Activated naive CD8-positive, alpha-beta T cell treated with anti-CD3 and anti-CD28 coated beads, Interleukin-2, amount 50 U/mL, for 24 hours (primary cell): ENCODE results near the gene ASNS.
A peak's percentile ranks its signal among the peaks of the same experiment; 100 is the strongest.
"Not testable (repeated sequence)": the region's sequence is repeated elsewhere in the genome, so short reads cannot be mapped to it uniquely, and the experiment has no call there.

Experiments
- ATAC-seq: fragments of 150-1000 bp; cut with Tn5 transposase; one replicate; pipeline ENCODE4 v1.10.0; 2021
- DNase-seq: peaks from one replicate; pipeline ENCODE4 v3.0.0; 2021
- H3K27ac Mint-ChIP-seq: one replicate; pipeline ENCODE4 v1.8.0; 2021; ENCODE audit warnings: mild to moderate bottlenecking, mixed read lengths
- H3K27me3 Mint-ChIP-seq: one replicate; pipeline ENCODE4 v1.8.0; 2021; ENCODE audit warnings: mixed read lengths
- H3K36me3 Mint-ChIP-seq: one replicate; pipeline ENCODE4 v1.8.0; 2021; ENCODE audit warnings: low read depth, mixed read lengths
- H3K4me1 Mint-ChIP-seq: one replicate; pipeline ENCODE4 v1.8.0; 2021; ENCODE audit warnings: mixed read lengths
- H3K4me3 Mint-ChIP-seq: one replicate; pipeline ENCODE4 v1.8.0; 2021; ENCODE audit warnings: mild to moderate bottlenecking, moderate library complexity, mixed read lengths
- H3K9me3 Mint-ChIP-seq: one replicate; pipeline ENCODE4 v1.8.0; 2021; ENCODE audit warnings: mixed read lengths

Gene ASNS

GRCh38 chr7:97857544-97857943 is 14.7 kb downstream of the ASNS start:
- H3K9me3 Mint-ChIP-seq: no peaks in the 10 kb centered on the region
- DNase-seq (no peak), ATAC-seq (no peak)
- H3K4me3 Mint-ChIP-seq: no peak overlapping the region
- no peak overlapping the region for H3K27ac Mint-ChIP-seq
- no peaks in the 10 kb centered on the region for H3K27me3 Mint-ChIP-seq
- no peaks in the 10 kb centered on the region for H3K4me1 Mint-ChIP-seq
- peaks cover 72% of the 10 kb centered on the region for H3K36me3 Mint-ChIP-seq

DNA sequence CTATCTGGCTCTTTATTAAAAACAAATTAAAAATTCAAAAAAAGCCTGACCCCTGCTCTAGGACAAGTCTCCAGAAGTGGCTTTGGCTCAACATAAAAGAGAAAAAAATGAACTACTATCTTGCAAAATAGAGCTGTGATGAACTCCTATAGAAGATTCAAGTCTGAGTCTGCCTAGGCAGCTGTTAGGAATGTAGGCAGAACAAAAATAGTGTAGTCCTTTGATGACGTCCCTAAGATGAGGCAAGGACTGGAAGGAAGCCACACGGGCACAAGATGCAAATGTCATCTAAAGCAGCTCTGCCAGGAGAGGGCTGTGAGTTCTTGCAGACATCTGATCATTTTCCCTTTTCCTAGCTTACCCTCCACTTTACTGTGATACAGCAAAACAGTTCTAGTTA is 20.5 kb downstream of the ASNS start:
- Mint-ChIP-seq H3K27me3 (no peaks in the 10 kb centered on the region), H3K27ac (no peak overlapping the region), H3K36me3 (peaks cover 46% of the 10 kb centered on the region), H3K4me3 (no peak overlapping the region), H3K9me3 (no peaks in the 10 kb centered on the region), H3K4me1 (no peaks in the 10 kb centered on the region)
- DNase-seq (no peak), ATAC-seq (no peak)

GRCh38 chr7:97850262-97851031 is 21.8 kb downstream of the ASNS start:
- not testable (repeated sequence) for H3K4me3 Mint-ChIP-seq, DNase-seq, H3K27me3 Mint-ChIP-seq, H3K4me1 Mint-ChIP-seq, ATAC-seq, H3K27ac Mint-ChIP-seq, H3K9me3 Mint-ChIP-seq
- peaks cover 38% of the 10 kb centered on the region for H3K36me3 Mint-ChIP-seq

- DNase-seq: no peak
- Mint-ChIP-seq H3K36me3 (peaks cover 22% of the 10 kb centered on the region), H3K4me3 (no peak overlapping the region), H3K27ac (no peak overlapping the region), H3K9me3 (no peaks in the 10 kb centered on the region), H3K4me1 (no peaks in the 10 kb centered on the region), H3K27me3 (peaks cover 2% of the 10 kb centered on the region)
- ATAC-seq: no peak
Measured at GRCh38 chr7:97847791-97848190, 24.4 kb downstream of the ASNS start.

- no peaks in the 10 kb centered on the region for H3K9me3 Mint-ChIP-seq
- no peak overlapping the region for H3K4me3 Mint-ChIP-seq
- no peak overlapping the region for H3K27ac Mint-ChIP-seq
- no peaks in the 10 kb centered on the region for H3K4me1 Mint-ChIP-seq
- H3K36me3 Mint-ChIP-seq: peaks cover 14% of the 10 kb centered on the region
- H3K27me3 Mint-ChIP-seq: peaks cover 2% of the 10 kb centered on the region
- ATAC-seq: no peak
- no peak for DNase-seq
Measured at GRCh38 chr7:97846945-97847344, 25.3 kb downstream of the ASNS start.

DNA sequence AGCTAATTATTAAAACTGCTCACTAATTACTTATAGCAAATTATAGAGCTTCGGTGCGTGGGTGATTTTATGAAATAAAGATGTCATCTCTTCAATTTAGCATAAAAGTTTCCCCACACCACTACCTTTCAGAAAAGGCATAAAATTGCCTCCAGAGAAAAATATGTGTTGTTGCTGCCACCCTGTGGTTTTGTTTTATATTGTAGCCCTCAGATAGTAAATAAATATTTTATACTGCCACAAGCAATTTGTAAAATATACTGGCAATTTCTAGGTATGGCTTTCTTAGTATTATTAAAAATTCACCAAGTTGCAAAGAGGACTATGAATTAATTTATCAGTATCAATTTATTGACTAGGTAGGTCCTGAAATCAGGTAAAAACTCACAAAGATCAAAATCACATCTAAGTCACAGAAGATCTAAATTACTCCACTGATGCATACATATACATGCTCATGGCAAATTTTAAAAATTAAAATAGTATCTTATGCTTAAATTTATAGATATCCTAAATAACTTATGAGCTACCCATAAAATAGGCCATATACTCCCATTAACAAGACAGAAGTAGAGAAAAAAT is 26.5 kb downstream of the ASNS start:
- Mint-ChIP-seq H3K9me3 (no peaks in the 10 kb centered on the region), H3K4me1 (no peaks in the 10 kb centered on the region), H3K36me3 (peaks cover 4% of the 10 kb centered on the region), H3K27ac (no peak overlapping the region), H3K27me3 (peaks cover 3% of the 10 kb centered on the region), H3K4me3 (no peak overlapping the region)
- ATAC-seq: no peak
- no peak for DNase-seq

GRCh38 chr7:97844036-97844435 is 28.2 kb downstream of the ASNS start:
- no peaks in the 10 kb centered on the region for H3K9me3 Mint-ChIP-seq
- no peak overlapping the region for H3K27ac Mint-ChIP-seq
- no peaks in the 10 kb centered on the region for H3K36me3 Mint-ChIP-seq
- ATAC-seq: no peak
- H3K4me1 Mint-ChIP-seq: no peaks in the 10 kb centered on the region
- H3K4me3 Mint-ChIP-seq: no peak overlapping the region
- H3K27me3 Mint-ChIP-seq: peaks cover 3% of the 10 kb centered on the region
- DNase-seq: no peak

DNA sequence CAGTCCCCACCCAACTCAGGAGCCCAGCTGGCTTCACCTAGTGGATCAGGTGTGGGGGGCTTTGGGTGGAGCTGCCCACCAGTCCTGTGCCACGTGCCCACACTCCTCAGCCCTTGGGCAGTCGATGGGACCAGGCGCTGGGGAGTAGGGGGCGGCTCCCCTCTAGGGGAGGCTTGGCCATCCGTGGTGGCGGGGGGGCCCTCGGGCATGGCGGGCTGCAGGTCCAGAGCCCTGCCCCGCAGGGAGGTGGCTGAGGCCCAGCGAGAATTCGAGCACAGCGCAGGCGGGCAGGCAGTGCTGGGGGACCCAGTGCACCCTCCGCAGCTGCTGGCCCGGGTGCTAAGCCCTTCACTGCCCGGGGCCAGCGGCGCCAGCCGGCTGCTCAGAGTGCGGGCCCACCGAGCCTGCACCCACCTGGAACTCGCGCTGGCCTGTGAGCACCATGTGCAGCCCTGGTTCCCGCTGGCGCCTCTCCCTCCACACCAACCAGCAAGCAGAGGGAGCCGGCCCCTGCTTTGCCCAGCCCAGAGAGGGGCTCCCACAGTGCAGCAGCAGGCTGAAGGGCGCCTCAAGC is 29.3 kb downstream of the ASNS start:
- ATAC-seq (no peak), DNase-seq (no peak)
- Mint-ChIP-seq H3K27me3 (peaks cover 3% of the 10 kb centered on the region), H3K36me3 (no peaks in the 10 kb centered on the region), H3K27ac (no peak overlapping the region), H3K4me3 (no peak overlapping the region), H3K9me3 (no peaks in the 10 kb centered on the region), H3K4me1 (no peaks in the 10 kb centered on the region)

DNA sequence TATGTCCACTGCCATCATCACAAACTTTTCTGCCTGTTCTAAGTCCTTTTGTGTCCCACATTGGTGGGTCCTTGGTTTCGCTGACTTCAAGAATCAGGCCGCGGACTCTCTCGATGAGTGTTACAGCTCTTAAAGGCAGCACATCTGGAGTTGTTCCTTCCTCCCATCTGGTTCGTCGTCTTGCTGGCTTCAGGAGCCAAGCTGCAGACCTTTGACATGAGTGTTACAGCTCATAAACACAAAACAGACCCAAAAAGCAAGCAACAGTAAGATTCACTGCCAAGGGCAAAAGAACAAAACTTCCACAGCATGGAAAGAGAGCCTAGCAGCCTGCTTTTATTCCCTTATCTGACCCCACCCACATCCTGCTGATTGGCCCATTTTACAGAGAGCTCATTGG is 30.2 kb downstream of the ASNS start:
- no peaks in the 10 kb centered on the region for H3K9me3 Mint-ChIP-seq
- H3K27me3 Mint-ChIP-seq: peaks cover 5% of the 10 kb centered on the region
- H3K4me3 Mint-ChIP-seq: no peak overlapping the region
- H3K4me1 Mint-ChIP-seq: no peaks in the 10 kb centered on the region
- no peak for DNase-seq
- H3K36me3 Mint-ChIP-seq: no peaks in the 10 kb centered on the region
- ATAC-seq: no peak
- H3K27ac Mint-ChIP-seq: no peak overlapping the region

- H3K27ac Mint-ChIP-seq: no peak overlapping the region
- no peak for ATAC-seq
- peak; percentile 68 for DNase-seq
- peaks cover 14% of the 10 kb centered on the region for H3K27me3 Mint-ChIP-seq
- no peaks in the 10 kb centered on the region for H3K4me1 Mint-ChIP-seq
- H3K36me3 Mint-ChIP-seq: no peaks in the 10 kb centered on the region
- H3K4me3 Mint-ChIP-seq: no peak overlapping the region
- H3K9me3 Mint-ChIP-seq: no peaks in the 10 kb centered on the region
Measured at GRCh38 chr7:97835296-97836138, 36.7 kb downstream of the ASNS start.

DNA sequence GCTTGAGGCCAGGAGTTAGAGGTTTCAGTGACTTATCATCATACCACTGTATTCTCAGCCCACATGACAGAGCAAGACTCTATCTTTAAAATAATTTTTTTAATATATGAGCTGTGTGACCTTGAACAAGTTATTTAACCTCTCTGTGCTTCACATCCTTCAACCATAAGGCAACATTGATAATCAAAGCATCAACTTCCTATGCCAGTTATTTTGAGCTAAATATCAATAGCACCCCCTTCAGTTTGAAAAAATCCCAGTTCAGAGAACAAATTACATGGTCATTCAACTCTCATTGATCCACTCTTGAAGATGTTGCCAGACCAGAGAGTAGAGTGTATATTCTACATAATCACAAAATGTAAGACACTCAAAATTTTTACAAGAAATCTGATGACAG is 53.0 kb downstream of the ASNS start:
- no peaks in the 10 kb centered on the region for H3K4me1 Mint-ChIP-seq
- H3K36me3 Mint-ChIP-seq: peaks cover 1% of the 10 kb centered on the region
- ATAC-seq (no peak), DNase-seq (no peak)
- peaks cover 2% of the 10 kb centered on the region for H3K27me3 Mint-ChIP-seq
- no peak overlapping the region for H3K27ac Mint-ChIP-seq
- no peak overlapping the region for H3K4me3 Mint-ChIP-seq
- H3K9me3 Mint-ChIP-seq: no peaks in the 10 kb centered on the region

DNA sequence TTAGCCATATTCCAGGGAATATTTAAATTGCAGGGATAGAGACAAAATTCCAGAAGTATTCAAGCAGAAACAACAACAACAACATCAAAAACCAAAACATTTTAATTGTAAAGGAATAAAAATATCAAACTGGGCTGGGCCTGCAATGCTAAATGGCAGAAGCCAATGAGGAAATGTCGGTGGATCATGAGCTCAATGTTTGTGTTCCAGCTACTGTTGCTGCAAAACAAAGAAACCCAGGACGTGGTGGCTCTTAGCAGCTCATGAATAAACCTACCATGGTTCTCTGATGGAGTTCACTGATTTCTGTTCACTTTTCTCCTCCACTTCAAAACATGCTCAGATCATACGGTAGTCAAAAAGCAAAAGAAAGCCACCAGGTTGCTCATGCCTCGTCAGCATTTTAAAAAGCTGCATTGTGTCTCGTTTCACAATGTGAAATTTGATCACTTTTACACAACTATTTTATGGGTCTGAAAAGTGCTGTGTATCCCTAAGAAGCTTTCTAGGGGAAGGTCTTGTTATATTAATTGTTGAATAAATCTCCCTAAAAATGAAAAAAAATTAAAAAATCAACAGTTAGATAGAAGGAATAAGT is 54.0 kb downstream of the ASNS start:
- DNase-seq (no peak), ATAC-seq (no peak)
- Mint-ChIP-seq H3K27ac (no peak overlapping the region), H3K4me1 (no peaks in the 10 kb centered on the region), H3K27me3 (peaks cover 2% of the 10 kb centered on the region), H3K9me3 (no peaks in the 10 kb centered on the region), H3K4me3 (no peak overlapping the region), H3K36me3 (peaks cover 1% of the 10 kb centered on the region)
